ENCODE measurements around the gene CCDC7. TPM values are rescaled to one million over a fixed set of nuclear protein-coding genes. Genes with fewer than 3 reads are reported as not detected.

Gene CCDC7
- total RNA-seq, 6 experiments from 2014 or later: 4.1 to 12.4 (median 6.0) TPM

DNA sequence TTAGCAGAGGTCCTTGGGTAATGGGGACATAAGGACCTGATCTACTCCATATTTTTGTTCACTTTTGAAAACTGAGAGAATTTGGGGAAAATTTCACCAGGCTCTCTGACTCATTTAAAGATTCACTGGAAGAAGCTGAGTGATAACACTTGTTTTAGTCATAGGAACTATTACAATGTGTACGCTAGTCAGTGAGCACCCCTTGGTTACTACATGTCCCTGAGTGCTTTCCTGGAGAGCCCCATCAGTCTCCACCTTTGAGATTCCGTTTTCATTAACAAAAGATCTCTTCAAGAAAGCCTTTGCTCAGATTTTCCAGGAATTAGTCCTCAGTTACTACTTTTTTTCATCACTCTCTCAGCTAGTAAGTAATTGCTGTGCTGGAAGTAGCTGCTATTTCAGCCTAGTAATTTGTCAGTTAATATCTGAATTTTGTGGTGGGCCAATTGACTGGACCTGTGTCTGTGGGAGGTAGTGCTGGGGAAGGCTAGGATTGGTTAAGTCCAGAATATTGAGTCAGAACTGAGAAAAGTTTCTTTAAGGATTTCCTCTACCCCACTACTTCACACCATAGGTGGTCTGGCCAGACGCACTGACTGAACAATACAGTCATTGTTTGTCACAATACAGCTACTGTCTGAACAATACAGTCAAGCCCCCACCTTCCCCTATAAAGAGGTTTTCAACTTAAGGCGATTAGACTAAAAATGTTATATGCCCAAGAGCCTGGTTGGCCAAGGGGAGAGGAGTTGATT, 235.0 kb downstream of the CCDC7 start:
- no peak overlapping the region for H3K4me3 ChIP-seq
- H3K27ac ChIP-seq: no peak overlapping the region
- TF ChIP-seq, protein P1, sequence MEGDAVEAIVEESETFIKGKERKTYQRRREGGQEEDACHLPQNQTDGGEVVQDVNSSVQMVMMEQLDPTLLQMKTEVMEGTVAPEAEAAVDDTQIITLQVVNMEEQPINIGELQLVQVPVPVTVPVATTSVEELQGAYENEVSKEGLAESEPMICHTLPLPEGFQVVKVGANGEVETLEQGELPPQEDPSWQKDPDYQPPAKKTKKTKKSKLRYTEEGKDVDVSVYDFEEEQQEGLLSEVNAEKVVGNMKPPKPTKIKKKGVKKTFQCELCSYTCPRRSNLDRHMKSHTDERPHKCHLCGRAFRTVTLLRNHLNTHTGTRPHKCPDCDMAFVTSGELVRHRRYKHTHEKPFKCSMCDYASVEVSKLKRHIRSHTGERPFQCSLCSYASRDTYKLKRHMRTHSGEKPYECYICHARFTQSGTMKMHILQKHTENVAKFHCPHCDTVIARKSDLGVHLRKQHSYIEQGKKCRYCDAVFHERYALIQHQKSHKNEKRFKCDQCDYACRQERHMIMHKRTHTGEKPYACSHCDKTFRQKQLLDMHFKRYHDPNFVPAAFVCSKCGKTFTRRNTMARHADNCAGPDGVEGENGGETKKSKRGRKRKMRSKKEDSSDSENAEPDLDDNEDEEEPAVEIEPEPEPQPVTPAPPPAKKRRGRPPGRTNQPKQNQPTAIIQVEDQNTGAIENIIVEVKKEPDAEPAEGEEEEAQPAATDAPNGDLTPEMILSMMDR (IDR thresholded peaks at IDR 0.05): no peak
- no peak for TF ChIP-seq POLR2A (IDR thresholded peaks at IDR 0.05)
- no peaks in the 10 kb centered on the region for H3K36me3 ChIP-seq
- H3K4me1 ChIP-seq: no peaks in the 10 kb centered on the region
- no peaks in the 10 kb centered on the region for H3K9me3 ChIP-seq
- 84% methylated on average over 4 of the region's 4 CpGs for WGBS (ENCODE audit: insufficient coverage, low coverage, low lambda C conversion rate, missing lambda C conversion rate)
- DNase-seq: no peak
- no peak for ATAC-seq
- intact Hi-C loops (cut with DNase I): no loop called here
- no peaks in the 10 kb centered on the region for H3K27me3 ChIP-seq

DNA sequence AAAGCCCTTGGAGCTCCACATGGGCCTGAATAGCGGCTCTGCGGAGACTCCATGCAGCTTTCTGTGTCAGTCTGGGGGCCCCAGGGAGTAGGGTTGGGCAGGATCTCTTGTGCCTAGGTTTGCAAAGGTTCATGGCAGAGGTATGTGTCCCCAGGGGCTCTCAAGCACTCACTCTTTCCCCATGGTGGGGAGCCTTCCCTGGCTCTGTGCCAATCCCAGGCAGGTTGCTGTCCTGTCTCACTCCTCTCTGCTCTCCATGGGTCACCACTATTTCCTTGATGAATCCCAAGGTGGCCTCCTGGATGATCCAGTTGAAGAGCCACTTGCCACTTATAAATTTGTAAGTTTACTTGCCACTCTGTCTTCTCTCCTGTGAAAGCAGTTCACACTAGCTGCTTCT, 238.4 kb downstream of the CCDC7 start:
- H3K4me1 ChIP-seq: no peaks in the 10 kb centered on the region
- no peaks in the 10 kb centered on the region for H3K9me3 ChIP-seq
- H3K36me3 ChIP-seq: no peaks in the 10 kb centered on the region
- ATAC-seq (no peak), DNase-seq (no peak)
- intact Hi-C loops (cut with DNase I): no loop called here
- no CpG with 5 or more reads among the region's 2 CpGs for WGBS (ENCODE audit: insufficient coverage, low coverage, low lambda C conversion rate, missing lambda C conversion rate)
- TF ChIP-seq, protein P1 (IDR thresholded peaks at IDR 0.05): no peak
- TF ChIP-seq POLR2A (IDR thresholded peaks at IDR 0.05): no peak
- H3K27me3 ChIP-seq: no peaks in the 10 kb centered on the region
- H3K4me3 ChIP-seq: no peak overlapping the region
- no peak overlapping the region for H3K27ac ChIP-seq

DNA sequence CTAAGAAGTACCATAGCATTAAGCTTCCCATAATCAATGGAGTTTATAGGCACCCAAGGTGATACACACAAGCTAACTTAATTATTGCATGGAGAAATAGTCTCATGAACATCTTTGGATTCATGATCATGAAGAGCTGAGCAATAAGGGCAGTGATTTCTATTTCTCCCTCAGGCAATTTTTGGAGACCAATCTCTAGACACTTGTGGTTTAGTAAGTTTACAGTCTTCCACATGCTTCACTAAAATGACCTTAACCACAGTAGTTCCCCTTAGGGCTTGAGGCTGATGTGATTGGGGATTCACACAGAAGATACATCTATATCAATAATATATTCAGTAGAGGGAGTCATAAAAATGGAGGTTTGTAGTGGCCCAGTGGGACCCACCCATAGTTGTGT, 241.2 kb downstream of the CCDC7 start:
- intact Hi-C loops (cut with DNase I): no loop called here
- H3K27ac ChIP-seq: no peak overlapping the region
- ATAC-seq (no peak), DNase-seq (no peak)
- H3K4me3 ChIP-seq: no peak overlapping the region
- no peaks in the 10 kb centered on the region for H3K27me3 ChIP-seq
- H3K9me3 ChIP-seq: no peaks in the 10 kb centered on the region
- TF ChIP-seq, protein P1 (IDR thresholded peaks at IDR 0.05): no peak
- no peak for TF ChIP-seq POLR2A (IDR thresholded peaks at IDR 0.05)
- no peaks in the 10 kb centered on the region for H3K4me1 ChIP-seq
- no peaks in the 10 kb centered on the region for H3K36me3 ChIP-seq

DNA sequence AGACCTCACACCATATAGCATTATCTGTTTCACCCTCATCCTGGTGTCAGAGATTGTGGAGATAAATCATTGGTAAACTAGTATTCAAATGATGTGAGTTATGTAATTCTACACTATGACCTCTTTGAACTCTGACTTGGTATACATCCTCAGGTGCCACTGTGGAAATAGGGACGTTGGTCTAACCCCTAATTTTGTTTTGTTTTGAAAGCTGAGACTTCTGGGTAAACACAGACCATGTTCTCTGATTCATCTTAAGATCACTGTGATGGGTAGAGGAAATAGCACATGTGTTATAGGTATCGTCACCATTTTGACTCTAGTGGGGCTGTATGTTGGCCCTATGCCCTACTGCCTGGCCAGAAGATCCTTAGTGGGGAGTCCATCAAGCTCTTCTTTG, 241.6 kb downstream of the CCDC7 start:
- H3K4me1 ChIP-seq: no peaks in the 10 kb centered on the region
- TF ChIP-seq POLR2A (IDR thresholded peaks at IDR 0.05): no peak
- TF ChIP-seq, protein P1 (IDR thresholded peaks at IDR 0.05): no peak
- WGBS (ENCODE audit: insufficient coverage, low coverage, low lambda C conversion rate, missing lambda C conversion rate): 38% methylated on average over 1 of the region's 2 CpGs
- no peak overlapping the region for H3K27ac ChIP-seq
- no peak overlapping the region for H3K4me3 ChIP-seq
- no peaks in the 10 kb centered on the region for H3K9me3 ChIP-seq
- no peaks in the 10 kb centered on the region for H3K27me3 ChIP-seq
- ATAC-seq (no peak), DNase-seq (no peak)
- intact Hi-C loops (cut with DNase I): no loop called here
- H3K36me3 ChIP-seq: no peaks in the 10 kb centered on the region

Data from right lobe of liver (tissue), 6 donors.